GM12891 (cell line): Measurements from ENCODE around the gene THSD4.

Source experiments
- PAX5 ChIP-seq: IDR thresholded peaks from 2 replicates; pipeline ENCODE4 v1.6.1; 2011; ENCODE audit warnings: low read length, moderate library complexity, mild to moderate bottlenecking; ENCODE audit not compliant: insufficient read depth, severe bottlenecking
- POLR2A ChIP-seq: IDR thresholded peaks from 2 replicates; pipeline ENCODE4 v1.6.1; 2011; ENCODE audit warnings: low read depth, low read length, control low read depth
- POLR2AphosphoS5 ChIP-seq: IDR thresholded peaks from 2 replicates; pipeline ENCODE4 v1.6.1; 2011; ENCODE audit warnings: low read depth, low read length, control low read depth
- POU2F2 ChIP-seq: IDR thresholded peaks from 2 replicates; pipeline ENCODE4 v1.6.1; 2011; ENCODE audit warnings: low read depth, mild to moderate bottlenecking, control low read depth, low read length, moderate library complexity

DNA sequence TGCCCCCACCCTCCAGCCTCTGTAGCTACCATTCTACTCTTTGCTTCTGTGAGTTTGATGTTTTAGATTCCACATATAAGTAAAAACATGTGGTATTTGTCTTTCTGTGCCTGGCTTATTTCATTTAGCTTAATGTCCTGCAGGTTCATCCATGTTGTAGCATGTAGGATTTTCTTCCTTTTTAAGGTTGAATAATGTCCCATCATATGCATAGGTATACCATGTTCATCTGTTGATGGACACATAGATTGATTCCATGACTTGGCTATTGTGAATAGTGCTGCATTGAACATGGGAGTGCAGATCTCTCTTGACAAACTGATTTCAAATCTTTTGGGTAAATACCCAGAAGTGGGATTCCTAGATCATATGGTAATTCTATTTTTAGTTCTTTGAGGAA, 11.8 kb downstream of the THSD4 start:
- TF ChIP-seq POLR2A: no peak
- no peak for TF ChIP-seq PAX5
- no peak for TF ChIP-seq POU2F2
- no peak for TF ChIP-seq POLR2AphosphoS5
